Fibroblast of skin of left biceps (primary cell): ENCODE results near the gene HTR3C.

Experiments
- DNase-seq, 2 experiments: peaks; one replicate each; pipeline ENCODE4 v3.0.0-alpha.2; 2013; ENCODE audit warnings: low read depth in 2 of 2

Gene HTR3C

DNA sequence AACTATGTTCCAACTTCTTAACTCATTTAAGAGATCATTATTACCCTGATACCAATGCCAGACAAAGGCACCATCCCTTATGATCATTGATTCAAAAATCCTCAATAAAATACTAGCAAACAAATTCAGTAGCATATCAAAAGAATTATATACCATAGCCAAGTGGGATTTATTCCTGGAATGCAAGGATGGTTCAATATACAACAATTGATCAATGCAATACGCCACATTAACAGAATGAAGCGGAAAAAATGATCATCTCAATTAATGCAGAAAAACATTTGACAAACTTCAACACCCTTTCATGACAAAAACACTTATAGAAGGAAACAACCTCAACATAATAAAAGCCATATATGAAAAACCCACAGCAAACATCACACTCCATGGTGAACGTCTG lies 39.4 kb downstream of the HTR3C start:
- DNase-seq = no peak

DNA sequence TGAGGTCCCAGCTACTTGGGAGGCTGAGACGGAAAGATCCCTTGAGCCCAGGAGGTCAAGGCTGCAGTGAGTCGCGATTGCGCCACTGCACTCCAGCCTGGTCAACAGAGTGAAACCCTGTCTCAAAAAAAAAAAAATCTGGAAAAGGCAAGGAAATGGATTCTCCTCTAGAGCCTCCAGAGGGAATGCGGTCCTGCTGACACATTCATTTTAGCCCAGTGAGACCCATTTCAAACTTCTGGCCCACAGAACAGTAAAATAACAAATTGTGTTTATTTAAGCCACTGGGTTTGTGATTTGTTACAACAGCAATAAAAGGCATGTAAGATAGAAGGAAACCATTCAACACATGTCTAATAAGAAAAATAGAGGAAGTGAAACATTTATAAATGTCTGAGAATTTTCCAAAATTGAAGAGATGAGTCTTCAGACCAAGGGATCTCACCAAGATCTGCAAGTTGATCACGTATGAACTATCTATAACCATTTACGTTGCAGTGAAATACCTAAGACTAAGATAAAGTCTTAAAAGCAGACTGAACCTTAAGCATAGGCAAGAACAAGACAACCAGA lies 44.0 kb downstream of the HTR3C start, which contains the start of gene HTR3E:
TSS of gene HTR3E (plus strand) at position 254 of the 573 bp plus-strand sequence. CDS start 466 bp downstream, outside the sequence.
- no peak for DNase-seq

DNA sequence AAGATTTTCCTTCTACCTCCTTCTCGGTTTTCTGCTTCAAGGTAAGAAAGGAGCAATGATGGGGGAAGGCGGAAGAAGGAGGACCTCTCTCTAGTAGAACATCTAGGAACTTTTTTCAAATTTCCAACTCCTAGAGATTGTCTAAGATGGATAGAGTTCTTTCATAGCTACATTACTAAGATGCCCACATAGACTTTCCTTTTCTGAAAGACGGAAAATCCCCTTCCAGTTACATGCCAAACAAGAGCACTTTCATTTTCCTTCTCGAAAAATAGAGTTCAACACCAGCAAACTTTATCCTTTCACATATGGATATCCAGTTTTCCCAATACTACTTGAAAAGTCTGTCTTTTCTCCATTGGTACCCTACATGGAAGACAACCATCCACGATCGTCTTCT lies 44.7 kb downstream of the HTR3C start:
- no peak for DNase-seq

DNA sequence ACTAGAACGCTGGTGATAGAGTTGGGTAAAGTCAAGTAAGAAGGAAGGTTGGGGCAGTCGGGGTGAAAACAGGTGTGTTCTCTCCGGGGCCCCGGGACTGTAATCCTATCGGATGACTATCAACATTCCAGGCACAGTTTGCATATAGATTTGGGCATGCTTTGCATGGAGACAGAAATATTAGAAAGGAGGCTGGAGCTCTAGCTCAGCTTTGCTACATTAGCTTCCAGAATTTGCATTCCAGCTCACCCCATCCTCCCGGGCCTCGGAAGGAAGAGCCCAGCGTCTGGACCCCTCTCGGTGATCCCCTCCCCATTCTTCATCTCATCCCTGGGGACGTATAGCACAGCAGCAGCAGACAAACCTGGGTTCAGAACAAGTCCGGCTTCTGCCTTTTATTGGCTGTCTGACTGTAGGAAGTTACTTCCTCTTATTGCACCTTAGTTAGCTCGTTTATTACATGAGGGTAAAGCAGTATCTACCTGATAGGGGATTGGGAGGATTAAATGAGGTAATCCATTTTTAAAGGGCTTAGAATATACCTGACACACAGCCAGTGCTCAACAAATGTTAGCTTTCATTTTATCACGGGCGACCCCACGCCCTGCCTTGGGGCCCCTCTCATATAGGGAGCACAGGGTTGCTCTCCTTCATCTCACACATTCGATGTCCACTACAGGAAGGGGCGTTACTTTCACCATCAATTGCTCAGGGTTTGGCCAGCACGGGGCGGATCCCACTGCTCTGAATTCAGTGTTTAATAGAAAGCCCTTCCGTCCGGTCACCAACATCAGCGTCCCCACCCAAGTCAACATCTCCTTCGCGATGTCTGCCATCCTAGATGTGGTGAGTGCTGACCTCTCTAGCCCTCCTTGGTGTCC lies 47.2 kb downstream of the HTR3C start:
- no peak for DNase-seq
